ENCODE data around the gene ZPBP2.
"Not testable (repeated sequence)": the region's sequence is repeated elsewhere in the genome, so short reads cannot be mapped to it uniquely, and the experiment has no call there.

ZPBP2 gene

DNA sequence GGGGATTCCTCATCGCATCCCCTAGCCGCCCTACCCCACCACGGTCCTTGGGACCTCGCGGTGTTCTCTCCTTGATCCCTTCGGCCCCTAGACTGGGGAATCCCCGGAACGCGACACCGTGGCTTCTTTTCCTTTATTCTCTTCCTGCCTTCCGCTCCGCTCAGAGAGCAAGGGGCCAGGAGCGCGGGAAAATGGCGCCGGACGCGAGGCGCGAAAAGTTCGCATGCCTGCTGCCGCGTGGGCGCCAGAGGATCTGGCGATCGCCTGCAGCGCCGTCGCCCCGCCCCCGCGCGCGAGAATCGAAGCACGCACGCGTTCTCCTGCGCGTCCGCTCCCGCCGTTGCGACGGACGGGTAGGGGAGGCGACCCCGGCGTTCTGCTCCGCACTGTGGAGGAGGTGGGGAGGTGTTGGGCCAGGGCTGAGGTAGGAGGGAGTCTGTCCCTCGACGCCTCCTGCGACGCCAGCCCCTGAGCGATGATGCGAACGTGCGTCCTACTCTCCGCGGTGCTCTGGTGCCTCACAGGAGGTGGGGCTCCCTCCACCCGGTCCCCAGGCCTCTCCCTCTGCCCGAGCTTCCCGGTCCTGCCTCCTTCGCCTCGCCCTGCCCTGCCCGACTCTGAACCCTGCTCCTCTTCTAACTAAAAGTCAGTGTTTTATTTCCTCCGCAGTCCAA is at the start of gene ZPBP2:
Gene ZPBP2, plus strand, starts transcription at position 323 of the 674 bp plus-strand sequence. Its CDS starts 153 bp downstream, at position 476.
- peak; percentile 24 for DNase-seq (ENCODE audit: low read depth)

DNA sequence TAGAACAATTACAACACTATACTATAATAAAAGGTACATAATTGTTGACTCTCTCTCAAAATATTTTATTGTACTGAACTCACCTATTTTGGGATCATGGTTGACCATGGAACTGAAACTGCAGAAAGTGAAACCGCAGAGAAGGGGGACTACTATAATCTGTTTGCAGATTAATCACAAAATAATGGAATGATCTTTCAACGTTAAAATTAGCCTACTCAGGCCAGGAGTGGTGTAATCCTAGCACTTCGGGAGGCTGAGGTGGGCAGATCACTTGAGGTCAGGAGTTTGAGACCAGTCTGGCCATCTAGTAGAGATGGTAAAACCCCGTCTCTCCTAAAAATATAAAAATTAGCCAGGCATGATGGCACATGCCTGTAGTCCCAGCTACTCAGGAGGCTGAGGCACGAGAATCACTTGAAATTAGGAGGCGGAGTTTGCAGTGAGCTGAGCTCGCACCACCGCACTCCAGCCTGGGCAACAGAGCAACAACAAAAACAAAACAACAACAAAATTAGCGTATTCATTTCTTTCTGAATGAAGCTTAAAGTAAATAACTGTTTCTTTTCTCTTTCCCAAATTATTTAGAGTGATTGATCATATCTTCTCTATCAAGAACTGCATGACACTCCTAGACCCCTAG is 49.5 kb upstream of the ZPBP2 start:
- DNase-seq (ENCODE audit: low read depth) = no peak

GRCh38 chr17:39820541-39820940 is 47.5 kb upstream of the ZPBP2 start:
- no peak for DNase-seq (ENCODE audit: low read depth)

GRCh38 chr17:39820987-39821386 is 47.0 kb upstream of the ZPBP2 start:
- DNase-seq (ENCODE audit: low read depth) = no peak

- DNase-seq (ENCODE audit: low read depth) = no peak
Measured at GRCh38 chr17:39822051-39822451, 46.0 kb upstream of the ZPBP2 start.

DNA sequence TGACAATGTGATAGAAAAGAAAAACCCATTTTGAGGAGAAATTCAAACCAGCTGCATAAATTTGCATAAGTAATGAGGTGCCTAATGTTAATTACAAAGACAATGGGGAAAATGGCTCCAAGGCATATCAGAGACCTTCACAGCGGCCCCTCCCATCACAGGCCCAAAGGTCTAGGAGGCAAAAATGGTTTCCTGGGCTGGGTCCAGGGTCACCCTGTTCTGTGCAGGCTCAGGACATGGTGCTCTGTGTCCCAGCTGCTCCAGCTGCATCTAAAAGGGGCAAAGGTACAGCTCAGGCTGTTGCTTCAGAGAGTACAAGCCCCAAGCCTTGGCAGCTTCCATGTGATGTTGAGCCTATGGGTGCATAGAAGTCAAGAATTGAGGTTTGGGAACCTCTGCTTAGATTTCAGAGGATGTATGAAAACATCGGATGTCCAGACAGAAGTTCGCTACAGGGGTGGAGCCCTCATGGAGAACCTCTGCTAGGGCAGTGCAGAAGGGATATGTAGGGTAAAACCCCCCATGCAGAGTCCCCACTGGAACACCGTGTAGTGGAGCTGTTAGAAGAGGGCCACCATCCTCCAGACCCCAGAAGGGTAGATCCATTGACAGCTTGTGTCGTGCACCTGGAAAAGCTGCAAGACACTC is 44.5 kb upstream of the ZPBP2 start:
- DNase-seq (ENCODE audit: low read depth) = no peak

DNA sequence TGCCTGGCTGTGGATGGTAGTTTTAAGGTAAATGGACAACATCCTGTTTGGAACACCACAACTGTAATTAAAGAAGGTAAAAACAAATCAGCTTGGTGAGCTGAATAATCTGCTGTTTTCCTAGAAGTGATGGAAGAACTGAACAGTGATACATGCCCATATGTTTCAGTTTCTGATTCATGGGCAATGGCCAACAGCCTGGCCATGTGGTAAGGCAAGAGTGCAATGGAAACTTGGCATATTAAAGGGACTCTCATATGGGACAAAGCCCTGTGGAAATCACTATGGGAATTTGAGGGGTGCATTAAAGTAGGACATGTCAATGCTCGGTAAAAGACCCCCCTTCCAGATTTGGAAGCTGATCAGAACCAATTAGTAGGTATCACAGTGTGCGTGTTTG is 41.7 kb upstream of the ZPBP2 start:
- DNase-seq (ENCODE audit: low read depth) = no peak

- DNase-seq (ENCODE audit: low read depth) = no peak
Measured at GRCh38 chr17:39828443-39828842, 39.6 kb upstream of the ZPBP2 start.

DNA sequence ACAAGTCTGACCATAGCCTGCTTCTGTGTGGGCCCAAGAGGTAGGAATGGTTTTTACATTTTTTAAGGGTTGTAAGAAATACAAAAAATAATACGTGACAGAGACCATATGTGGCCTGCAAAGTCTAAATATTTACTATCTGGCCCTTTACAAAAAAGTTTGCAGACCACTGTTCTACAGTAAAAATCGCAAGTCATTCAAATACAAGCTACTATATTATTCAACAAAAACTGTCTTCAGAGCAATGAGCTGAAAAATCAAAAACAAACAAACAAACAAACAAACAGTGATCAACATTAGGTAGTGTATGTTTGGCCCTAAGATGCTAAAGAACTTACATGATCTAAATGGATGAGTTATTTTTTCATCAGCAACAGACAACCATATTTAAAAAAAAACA is 36.4 kb upstream of the ZPBP2 start:
- DNase-seq (ENCODE audit: low read depth) = no peak

- DNase-seq (ENCODE audit: low read depth) = no peak
Measured at GRCh38 chr17:39834017-39834416, 34.0 kb upstream of the ZPBP2 start.

DNA sequence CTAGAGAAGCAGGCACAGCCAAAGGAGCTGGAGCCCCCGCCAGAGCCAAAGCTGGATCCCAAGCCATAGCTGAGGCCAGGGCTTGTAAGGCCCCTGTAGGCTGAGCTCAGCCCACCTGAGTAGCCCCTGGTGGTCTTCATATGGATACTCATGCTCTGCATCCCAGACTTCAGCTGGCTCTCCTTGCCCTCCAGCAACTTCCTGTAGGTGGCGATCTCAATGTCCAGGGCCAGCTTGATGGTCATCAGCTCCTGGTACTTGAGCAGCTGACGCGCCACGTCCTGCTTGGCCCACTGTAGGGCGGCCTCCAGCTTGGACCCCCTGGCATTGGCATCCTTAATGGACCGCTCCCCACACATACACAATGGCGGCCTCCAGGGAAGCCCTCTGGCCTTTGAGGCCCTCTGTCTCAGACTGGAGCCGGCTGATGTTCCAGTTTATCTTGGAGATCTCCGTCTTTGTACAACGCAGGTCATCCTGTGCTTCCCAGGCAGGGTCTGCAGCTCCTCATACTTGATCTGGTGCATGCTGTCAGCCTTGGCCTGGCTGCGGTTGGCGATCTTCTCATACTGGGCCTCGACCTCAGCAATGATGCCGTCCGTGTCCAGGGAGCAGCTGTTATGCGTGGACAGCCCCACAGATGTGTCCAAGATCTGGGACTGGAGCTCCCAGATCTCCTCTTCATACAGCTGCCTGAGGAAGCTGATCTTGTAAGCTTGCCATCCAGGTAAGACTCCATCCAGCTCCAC is 32.8 kb upstream of the ZPBP2 start:
- DNase-seq (ENCODE audit: low read depth) = no peak

- DNase-seq (ENCODE audit: low read depth) = no peak
Measured at GRCh38 chr17:39836117-39836516, 31.9 kb upstream of the ZPBP2 start.

DNA sequence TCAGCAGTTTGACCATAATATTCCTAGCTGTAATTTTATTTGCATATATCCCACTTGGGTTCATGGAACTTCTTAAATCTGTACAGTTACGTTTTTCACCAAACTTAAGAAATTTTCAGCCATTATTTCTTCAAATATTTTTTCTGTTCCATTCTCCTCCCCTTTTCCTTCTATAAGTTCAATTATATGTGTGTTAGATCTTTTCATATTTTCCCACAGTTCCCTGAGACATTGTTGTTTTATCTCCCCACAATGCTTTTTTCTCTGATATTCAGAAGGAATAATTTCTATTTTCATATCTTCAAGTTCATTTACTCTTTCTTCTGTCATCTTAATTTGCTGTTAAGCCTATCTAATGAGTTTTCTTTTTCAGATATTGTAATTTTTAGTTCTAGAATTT is 29.9 kb upstream of the ZPBP2 start:
- no peak for DNase-seq (ENCODE audit: low read depth)

GRCh38 chr17:39838784-39839183 is 29.2 kb upstream of the ZPBP2 start:
- no peak for DNase-seq (ENCODE audit: low read depth)

DNA sequence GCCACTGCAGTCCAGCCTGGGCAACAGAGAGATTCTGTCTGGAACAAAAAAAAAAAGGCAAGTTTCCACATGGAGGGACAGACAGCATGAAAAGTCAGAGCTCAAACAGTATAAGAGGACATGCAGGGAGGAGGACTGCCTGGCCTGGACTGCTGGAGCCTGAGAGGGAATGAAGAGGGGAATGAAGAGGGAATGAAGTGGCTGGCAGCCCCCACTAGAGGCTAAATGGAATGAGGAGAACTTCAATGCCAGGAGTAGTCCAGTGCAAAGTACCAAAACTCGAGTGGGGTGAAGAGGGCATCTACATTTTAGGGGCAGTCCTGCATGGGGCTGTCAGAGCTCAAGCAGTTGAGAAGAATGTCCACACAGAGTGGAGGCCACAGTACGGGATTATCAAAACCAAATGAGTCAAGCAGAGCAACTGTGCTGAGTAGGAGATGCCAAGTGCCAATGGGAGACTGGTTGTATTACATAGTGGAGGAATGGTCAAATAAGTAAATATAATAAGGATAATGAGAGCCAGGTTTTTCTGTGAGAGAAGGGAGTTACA is 26.8 kb upstream of the ZPBP2 start:
- no peak for DNase-seq (ENCODE audit: low read depth)

GRCh38 chr17:39845052-39845846 is 22.8 kb upstream of the ZPBP2 start:
- DNase-seq (ENCODE audit: low read depth) = no peak

GRCh38 chr17:39846205-39846604 is 21.8 kb upstream of the ZPBP2 start:
- DNase-seq (ENCODE audit: low read depth) = no peak

- DNase-seq (ENCODE audit: low read depth) = no peak
Measured at GRCh38 chr17:39848600-39848999, 19.4 kb upstream of the ZPBP2 start.

GRCh38 chr17:39850186-39850585 is 17.8 kb upstream of the ZPBP2 start:
- not testable (repeated sequence) for DNase-seq (ENCODE audit: low read depth)

GRCh38 chr17:39852239-39852638 is 15.8 kb upstream of the ZPBP2 start:
- DNase-seq (ENCODE audit: low read depth) = no peak

DNA sequence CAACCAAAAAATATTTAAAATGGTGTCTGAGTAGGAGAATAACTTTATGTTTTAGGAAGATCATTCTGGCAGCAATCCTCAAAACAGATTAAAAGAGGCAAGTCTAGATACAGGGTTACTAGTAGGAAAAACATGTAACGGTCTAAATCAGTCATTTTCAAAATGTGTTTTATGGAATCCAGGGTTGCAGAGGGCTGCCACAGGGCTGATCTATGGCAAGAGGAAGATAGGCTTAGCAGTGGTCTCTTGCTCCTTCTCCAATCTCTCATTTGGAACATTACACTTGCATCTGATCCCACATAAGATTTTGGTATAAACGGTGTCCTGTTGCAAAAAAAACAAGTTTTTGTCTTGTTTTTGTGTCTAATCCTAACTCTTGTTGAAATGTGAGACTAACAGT is 13.1 kb upstream of the ZPBP2 start:
- no peak for DNase-seq (ENCODE audit: low read depth)
